Measurements from ENCODE around the gene COA4. TPM values are rescaled to one million over a fixed set of nuclear protein-coding genes. Genes with fewer than 3 reads are reported as not detected.

Gene COA4
- polyA plus RNA-seq, 3 donors: 46.6 to 57.7 (median 53.4) TPM

GRCh38 chr11:73854680-73855079, 22.0 kb downstream of the COA4 start:
- peaks cover 4 to 22% of the 10 kb centered on the region in 2 donors for H3K36me3 ChIP-seq (replicated peaks in 1 of 2; ENCODE audit: control insufficient read depth in 1 of 2, insufficient read depth in 2 of 2, low read length in 2 of 2)
- no peaks in the 10 kb centered on the region for H3K9me3 ChIP-seq (replicated peaks in 1 of 2; ENCODE audit: control insufficient read depth in 1 of 2, insufficient read depth in 1 of 2, low read length in 2 of 2)
- Mint-ChIP-seq H3K36me3 (peaks cover 28 to 60% of the 10 kb centered on the region in 2 donors), H3K27ac (no peak overlapping the region), H3K27me3 (ENCODE audit: low read depth in 3 of 3) (peaks cover 0 to 2% (median 1%) of the 10 kb centered on the region in 3 donors), H3K4me1 (peaks cover 4% of the 10 kb centered on the region), H3K4me3 (no peak overlapping the region), H3K9me3 (peaks cover 0 to 3% (median 0%) of the 10 kb centered on the region in 7 donors)
- H2AFZ ChIP-seq (ENCODE audit: insufficient read depth, low read depth, low read length, poor library complexity, severe bottlenecking): no peak overlapping the region
- no peak for TF ChIP-seq CTCF (IDR thresholded peaks at IDR 0.05)
- DNase-seq: no peak
- H3K9ac ChIP-seq (ENCODE audit: insufficient read depth, low read length, poor library complexity, severe bottlenecking): no peak overlapping the region
- no peak overlapping the region for H3K27ac ChIP-seq (ENCODE audit: low read depth in 1 of 2, low read length in 2 of 2)
- no peak overlapping the region for H3K4me3 ChIP-seq (replicated peaks in 1 of 3; ENCODE audit: low read depth in 2 of 3, low read length in 3 of 3)
- intact Hi-C loops (cut with micrococcal nuclease): no loop called here
- no peaks in the 10 kb centered on the region for H3K79me2 ChIP-seq (ENCODE audit: insufficient read depth, low read length)
- H3K4me2 ChIP-seq (replicated peaks; ENCODE audit: extremely low read depth, low read length, poor library complexity, severe bottlenecking): no peak overlapping the region
- H3K27me3 ChIP-seq (ENCODE audit: control insufficient read depth in 2 of 2, insufficient read depth in 2 of 2, low read length in 2 of 2): no peaks in the 10 kb centered on the region
- no peaks in the 10 kb centered on the region for H3K4me1 ChIP-seq (ENCODE audit: control insufficient read depth in 1 of 2, insufficient read depth in 2 of 2, low read length in 2 of 2)
- no CpG with 5 or more reads among the region's 1 CpG for WGBS (ENCODE audit: insufficient coverage)
- H4K20me1 ChIP-seq (ENCODE audit: insufficient read depth, low read length): no peaks in the 10 kb centered on the region

DNA sequence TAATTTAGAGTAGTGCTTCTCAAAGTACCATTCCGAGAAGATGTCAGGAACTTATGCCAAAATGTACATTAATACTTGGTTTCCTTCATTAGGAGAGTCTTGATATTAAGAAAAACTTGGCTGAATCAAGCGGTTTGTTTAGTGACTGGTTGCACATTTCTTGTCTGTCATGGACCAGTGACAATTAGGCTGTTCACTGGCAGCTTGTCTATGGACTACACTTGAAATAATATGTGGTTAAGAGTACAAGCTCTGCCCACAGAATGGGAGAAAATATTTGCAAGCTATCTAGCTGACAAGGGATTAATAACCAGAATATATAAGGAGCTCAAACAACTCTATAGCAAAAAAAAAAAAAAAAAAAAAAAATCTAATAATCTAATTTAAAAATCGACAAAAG, 24.6 kb downstream of the COA4 start:
- H3K27me3 Mint-ChIP-seq (ENCODE audit: low read depth in 3 of 3): peaks cover 0 to 3% (median 0%) of the 10 kb centered on the region in 3 donors
- H3K4me2 ChIP-seq (replicated peaks; ENCODE audit: extremely low read depth, low read length, poor library complexity, severe bottlenecking): no peak overlapping the region
- H3K9me3 Mint-ChIP-seq: peaks cover 0 to 7% (median 0%) of the 10 kb centered on the region in 7 donors
- no peaks in the 10 kb centered on the region for H3K4me1 ChIP-seq (ENCODE audit: control insufficient read depth in 1 of 2, insufficient read depth in 2 of 2, low read length in 2 of 2)
- intact Hi-C loops (cut with micrococcal nuclease): no loop called here
- TF ChIP-seq CTCF (IDR thresholded peaks at IDR 0.05): no peak
- no peaks in the 10 kb centered on the region for H3K9me3 ChIP-seq (replicated peaks in 1 of 2; ENCODE audit: control insufficient read depth in 1 of 2, insufficient read depth in 1 of 2, low read length in 2 of 2)
- peaks cover 11% of the 10 kb centered on the region for H3K4me1 Mint-ChIP-seq
- 100% methylated on average over 2 of the region's 3 CpGs for WGBS (ENCODE audit: insufficient coverage)
- DNase-seq: no peak
- no peak overlapping the region for H3K9ac ChIP-seq (ENCODE audit: insufficient read depth, low read length, poor library complexity, severe bottlenecking)
- H3K27ac Mint-ChIP-seq: no peak overlapping the region
- H3K79me2 ChIP-seq (ENCODE audit: insufficient read depth, low read length): no peaks in the 10 kb centered on the region
- peaks cover 2 to 33% of the 10 kb centered on the region in 2 donors for H3K36me3 ChIP-seq (replicated peaks in 1 of 2; ENCODE audit: control insufficient read depth in 1 of 2, insufficient read depth in 2 of 2, low read length in 2 of 2)
- no peak overlapping the region for H3K4me3 ChIP-seq (replicated peaks in 1 of 3; ENCODE audit: low read depth in 2 of 3, low read length in 3 of 3)
- no peaks in the 10 kb centered on the region for H3K27me3 ChIP-seq (ENCODE audit: control insufficient read depth in 2 of 2, insufficient read depth in 2 of 2, low read length in 2 of 2)
- H4K20me1 ChIP-seq (ENCODE audit: insufficient read depth, low read length): no peaks in the 10 kb centered on the region
- H3K27ac ChIP-seq (ENCODE audit: low read depth in 1 of 2, low read length in 2 of 2): no peak overlapping the region
- H3K36me3 Mint-ChIP-seq: peaks cover 28 to 59% of the 10 kb centered on the region in 2 donors
- no peak overlapping the region for H2AFZ ChIP-seq (ENCODE audit: insufficient read depth, low read depth, low read length, poor library complexity, severe bottlenecking)
- H3K4me3 Mint-ChIP-seq: no peak overlapping the region

All from CD14-positive monocyte (primary cell).